Epithelial cell of proximal tubule (primary cell): Measurements from ENCODE around the gene ITSN1. TPM values are rescaled to one million over a fixed set of nuclear protein-coding genes. Genes with fewer than 3 reads are reported as not detected.

Source experiments
- DNase-seq: peaks from one replicate; pipeline ENCODE4 v3.0.0-alpha.2; 2011; ENCODE audit warnings: low read depth
- H3K4me3 ChIP-seq: 2 replicates; pipeline ENCODE4 v1.5.1; 2011; ENCODE audit warnings: low read depth, mild to moderate bottlenecking, low read length
- total RNA-seq: library from RNA; depleted of rRNA; stranded (reverse); fragments of >200 nt; gene quantifications from 2 replicates; pipeline ENCODE4 v1.2.3, GENCODE V29; 2015
- TF ChIP-seq, protein P1 (sequence below): conservative IDR thresholded peaks from 2 replicates; pipeline ENCODE4 v1.5.1; 2012; ENCODE audit warnings: low read depth, mild to moderate bottlenecking, low read length

The ITSN1 gene
- total RNA-seq, 1 donor from 2014 or later: 24.5 TPM

GRCh38 chr21:33846141-33846540, 203.8 kb downstream of the ITSN1 start:
- H3K4me3 ChIP-seq: no peak overlapping the region
- no peak for DNase-seq
- TF ChIP-seq, protein P1, sequence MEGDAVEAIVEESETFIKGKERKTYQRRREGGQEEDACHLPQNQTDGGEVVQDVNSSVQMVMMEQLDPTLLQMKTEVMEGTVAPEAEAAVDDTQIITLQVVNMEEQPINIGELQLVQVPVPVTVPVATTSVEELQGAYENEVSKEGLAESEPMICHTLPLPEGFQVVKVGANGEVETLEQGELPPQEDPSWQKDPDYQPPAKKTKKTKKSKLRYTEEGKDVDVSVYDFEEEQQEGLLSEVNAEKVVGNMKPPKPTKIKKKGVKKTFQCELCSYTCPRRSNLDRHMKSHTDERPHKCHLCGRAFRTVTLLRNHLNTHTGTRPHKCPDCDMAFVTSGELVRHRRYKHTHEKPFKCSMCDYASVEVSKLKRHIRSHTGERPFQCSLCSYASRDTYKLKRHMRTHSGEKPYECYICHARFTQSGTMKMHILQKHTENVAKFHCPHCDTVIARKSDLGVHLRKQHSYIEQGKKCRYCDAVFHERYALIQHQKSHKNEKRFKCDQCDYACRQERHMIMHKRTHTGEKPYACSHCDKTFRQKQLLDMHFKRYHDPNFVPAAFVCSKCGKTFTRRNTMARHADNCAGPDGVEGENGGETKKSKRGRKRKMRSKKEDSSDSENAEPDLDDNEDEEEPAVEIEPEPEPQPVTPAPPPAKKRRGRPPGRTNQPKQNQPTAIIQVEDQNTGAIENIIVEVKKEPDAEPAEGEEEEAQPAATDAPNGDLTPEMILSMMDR: no peak

DNA sequence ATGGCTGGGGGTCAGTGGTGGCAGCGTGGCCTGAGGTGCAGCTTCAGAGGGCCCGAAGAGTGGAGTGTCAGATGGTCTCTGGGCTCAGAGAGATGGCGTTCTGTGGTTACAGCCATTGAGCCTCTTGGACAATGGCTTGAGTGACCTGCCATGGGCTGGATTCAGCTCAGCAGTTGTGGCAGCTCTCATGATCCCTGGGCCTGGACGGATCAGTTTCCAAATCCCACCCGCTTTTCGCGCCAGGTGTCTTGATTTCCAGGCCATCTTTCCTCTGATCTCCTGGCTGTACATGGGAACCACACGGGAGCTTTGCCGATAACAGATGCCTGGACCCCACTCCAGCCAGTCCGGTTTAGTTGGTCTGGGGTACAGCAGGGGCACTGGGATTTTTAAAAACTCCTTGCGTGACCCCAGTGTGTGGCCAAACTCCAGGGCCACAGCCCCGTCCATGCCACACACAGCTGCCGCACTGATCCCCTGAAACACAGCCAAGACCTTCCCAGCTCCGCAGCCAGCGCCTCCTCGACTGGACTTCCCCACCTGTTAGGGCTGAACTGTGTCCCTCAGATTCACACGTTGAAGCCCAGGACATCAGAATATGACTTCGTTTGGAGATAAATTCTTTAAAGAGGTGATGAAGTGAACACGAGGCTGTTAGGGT, 205.4 kb downstream of the ITSN1 start:
- TF ChIP-seq, protein P1: no peak
- DNase-seq: no peak
- no peak overlapping the region for H3K4me3 ChIP-seq

DNA sequence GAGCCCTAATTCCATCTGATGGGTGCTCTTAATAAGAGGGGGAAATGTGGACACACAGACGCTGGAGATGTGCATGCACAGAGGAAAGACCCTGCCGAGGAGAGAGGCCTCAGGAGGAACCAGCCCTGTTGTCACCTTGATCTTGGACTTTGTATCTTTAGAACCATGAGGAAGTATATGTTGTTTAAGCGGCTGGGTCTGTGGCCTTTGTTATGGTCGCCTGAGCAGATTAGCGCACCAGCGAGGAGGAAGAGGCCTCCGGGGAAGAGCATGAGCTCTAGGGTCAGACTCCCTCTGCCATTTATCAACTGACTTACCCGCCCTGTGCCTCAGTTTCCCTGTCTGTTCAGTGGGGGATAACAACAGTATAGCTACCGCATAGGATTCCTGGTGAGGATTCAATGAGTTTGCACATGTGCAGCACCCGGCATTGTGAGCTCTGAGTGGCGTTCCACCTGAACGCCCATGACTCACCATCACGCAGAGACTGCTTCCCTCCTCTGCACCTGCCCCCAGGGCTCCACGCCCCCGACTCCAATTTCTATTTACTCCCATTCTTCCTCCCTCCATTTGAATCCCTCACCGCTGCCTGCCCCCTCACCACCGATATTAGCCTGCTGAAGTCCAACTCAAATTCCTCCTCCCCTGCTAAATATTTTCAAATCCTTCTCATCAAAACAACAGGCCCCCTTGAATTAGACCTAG, 206.1 kb downstream of the ITSN1 start:
- H3K4me3 ChIP-seq: no peak overlapping the region
- TF ChIP-seq, protein P1: no peak
- no peak for DNase-seq

DNA sequence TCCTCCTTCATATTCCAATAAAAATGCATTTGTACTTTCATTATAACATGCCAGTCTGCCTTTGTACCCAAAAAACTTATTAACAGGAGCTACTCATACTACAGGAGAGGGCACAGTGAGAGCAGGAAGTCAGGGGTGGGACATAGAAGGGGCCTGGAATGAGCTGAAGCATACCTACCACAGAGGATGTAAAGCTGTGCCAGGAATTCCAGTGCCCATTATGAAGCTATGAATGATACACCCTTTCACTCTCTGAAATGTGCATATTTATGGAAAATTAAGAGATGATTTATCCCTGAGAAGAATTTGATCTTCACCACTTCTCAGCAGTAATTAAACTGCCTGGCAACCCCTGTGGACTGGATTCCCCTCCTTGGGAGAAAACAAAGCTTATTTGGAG, 207.5 kb downstream of the ITSN1 start:
- DNase-seq: no peak
- H3K4me3 ChIP-seq: no peak overlapping the region
- TF ChIP-seq, protein P1: no peak

DNA sequence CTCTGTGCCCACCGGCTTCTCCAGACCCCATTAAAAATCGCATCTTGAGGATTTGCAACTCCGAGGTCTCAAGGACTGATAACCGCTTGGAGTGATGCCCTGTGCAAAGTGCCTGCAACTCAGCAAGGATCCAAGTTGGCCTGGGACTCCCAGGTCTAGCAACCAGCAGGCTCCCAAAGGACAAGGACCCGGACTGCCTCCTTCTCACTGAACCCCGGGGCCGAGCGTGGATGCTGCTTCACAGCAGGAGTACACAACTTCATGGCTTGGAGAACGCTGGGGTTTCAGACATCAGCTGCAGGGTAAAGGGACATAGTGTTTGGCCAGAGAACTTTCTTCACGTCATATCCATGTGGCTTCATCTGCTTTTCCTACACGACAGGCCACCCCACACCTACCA, 208.1 kb downstream of the ITSN1 start:
- TF ChIP-seq, protein P1: no peak
- no peak for DNase-seq
- H3K4me3 ChIP-seq: no peak overlapping the region

GRCh38 chr21:33850985-33851384, 208.7 kb downstream of the ITSN1 start:
- TF ChIP-seq, protein P1: no peak
- DNase-seq: no peak

DNA sequence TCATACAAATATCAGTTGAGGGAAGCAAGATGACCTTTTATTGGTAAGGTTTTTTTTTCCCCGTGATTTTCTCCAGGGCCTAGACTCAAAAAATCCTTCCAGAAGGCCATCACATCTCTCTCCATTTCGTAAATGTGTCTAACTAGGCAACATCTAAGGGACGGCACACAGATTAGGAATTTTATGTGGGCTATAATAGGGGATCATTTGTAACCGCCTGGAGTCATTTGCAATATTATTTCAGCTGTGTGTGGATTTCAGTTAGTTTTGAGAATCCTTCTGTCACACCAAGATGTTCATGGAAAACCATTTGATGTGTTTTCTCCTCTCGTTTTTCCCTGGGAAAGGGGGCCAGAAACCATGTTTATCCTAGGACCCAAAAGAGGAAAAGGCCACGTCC, 210.2 kb downstream of the ITSN1 start:
- H3K4me3 ChIP-seq: no peak overlapping the region
- TF ChIP-seq, protein P1: no peak
- DNase-seq: no peak

More at GRCh38 chr21:33850985-33851384, 208.7 kb downstream of the ITSN1 start:
- H3K4me3 ChIP-seq: no peak overlapping the region
